GM12873 (cell line): ENCODE data around the gene MAP6.

Experiments
- TF ChIP-seq, protein P1 (sequence below): IDR thresholded peaks from 2 replicates; pipeline ENCODE4 v1.5.1; 2012; ENCODE audit warnings: low read depth, mild to moderate bottlenecking, moderate library complexity, low read length, control low read depth; ENCODE audit not compliant: insufficient read depth; ENCODE audit errors: missing control alignments

Gene MAP6

GRCh38 chr11:75668451-75669297 lies at the start of gene MAP6:
MAP6 (minus strand) TSS chr11:75669038; CDS start chr11:75668369, 669 bp downstream.
- TF ChIP-seq, protein P1, sequence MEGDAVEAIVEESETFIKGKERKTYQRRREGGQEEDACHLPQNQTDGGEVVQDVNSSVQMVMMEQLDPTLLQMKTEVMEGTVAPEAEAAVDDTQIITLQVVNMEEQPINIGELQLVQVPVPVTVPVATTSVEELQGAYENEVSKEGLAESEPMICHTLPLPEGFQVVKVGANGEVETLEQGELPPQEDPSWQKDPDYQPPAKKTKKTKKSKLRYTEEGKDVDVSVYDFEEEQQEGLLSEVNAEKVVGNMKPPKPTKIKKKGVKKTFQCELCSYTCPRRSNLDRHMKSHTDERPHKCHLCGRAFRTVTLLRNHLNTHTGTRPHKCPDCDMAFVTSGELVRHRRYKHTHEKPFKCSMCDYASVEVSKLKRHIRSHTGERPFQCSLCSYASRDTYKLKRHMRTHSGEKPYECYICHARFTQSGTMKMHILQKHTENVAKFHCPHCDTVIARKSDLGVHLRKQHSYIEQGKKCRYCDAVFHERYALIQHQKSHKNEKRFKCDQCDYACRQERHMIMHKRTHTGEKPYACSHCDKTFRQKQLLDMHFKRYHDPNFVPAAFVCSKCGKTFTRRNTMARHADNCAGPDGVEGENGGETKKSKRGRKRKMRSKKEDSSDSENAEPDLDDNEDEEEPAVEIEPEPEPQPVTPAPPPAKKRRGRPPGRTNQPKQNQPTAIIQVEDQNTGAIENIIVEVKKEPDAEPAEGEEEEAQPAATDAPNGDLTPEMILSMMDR, result no peak

GRCh38 chr11:75717608-75718418 lies 49.0 kb upstream of the MAP6 start, which contains the start of gene MOGAT2:
MOGAT2 (plus strand) TSS chr11:75717838; CDS start chr11:75717889, 51 bp downstream.
- TF ChIP-seq, protein P1, result no peak

GRCh38 chr11:75716659-75717058 lies 47.8 kb upstream of the MAP6 start:
- TF ChIP-seq, protein P1, result no peak

DNA sequence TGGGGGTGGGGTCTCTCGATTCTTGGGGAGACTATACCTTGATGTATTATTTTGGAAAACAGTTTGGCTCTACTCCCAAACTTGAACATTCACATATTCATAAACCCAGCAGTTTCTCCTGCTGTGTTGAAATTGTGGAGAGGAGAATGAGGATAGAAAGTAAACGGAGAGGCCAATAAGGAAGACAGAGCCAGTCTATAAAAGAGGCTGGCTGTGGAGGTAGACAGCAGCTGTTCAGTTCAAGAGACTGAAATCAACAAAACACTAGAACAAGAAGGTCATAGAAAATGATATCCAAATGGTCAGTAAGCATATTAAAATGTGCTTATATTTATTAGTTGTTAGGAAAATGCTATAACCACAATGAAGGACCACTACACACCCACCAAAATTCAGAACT lies 46.9 kb upstream of the MAP6 start:
- TF ChIP-seq, protein P1, result no peak

- TF ChIP-seq, protein P1, result no peak
Measured at GRCh38 chr11:75714211-75714610, 45.4 kb upstream of the MAP6 start.

DNA sequence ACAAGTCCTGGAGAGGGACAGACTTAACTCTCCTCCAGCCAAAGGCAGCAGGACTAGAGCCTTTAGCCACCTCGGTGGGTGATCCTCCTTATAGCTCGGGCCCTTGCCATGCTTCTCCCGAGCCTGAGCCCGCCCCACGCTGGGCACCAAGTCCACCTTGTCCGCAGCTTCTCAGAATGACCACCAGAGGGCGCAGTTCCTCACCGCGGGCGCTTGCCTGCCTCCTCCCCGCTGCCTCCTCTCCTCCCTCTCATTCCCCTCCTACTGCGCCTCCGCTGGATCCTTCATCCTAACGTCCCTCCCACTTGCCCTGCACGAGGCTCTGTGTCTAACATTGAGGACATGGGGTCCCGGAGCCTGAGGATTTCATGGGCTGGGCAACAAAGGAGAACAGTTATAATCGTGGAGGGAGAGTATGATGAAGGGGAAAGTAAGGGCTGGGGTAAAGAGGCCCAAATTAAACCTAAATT lies 37.5 kb upstream of the MAP6 start:
- TF ChIP-seq, protein P1, result peak; percentile 96

GRCh38 chr11:75705541-75705940 lies 36.7 kb upstream of the MAP6 start:
- TF ChIP-seq, protein P1, result no peak
